HCT116 (cell line): ENCODE data around the gene RAD18.

Source experiments
- CEBPB ChIP-seq: IDR thresholded peaks from 2 replicates; pipeline ENCODE4 v1.6.1; 2012; ENCODE audit warnings: low read depth
- EGR1 ChIP-seq: IDR thresholded peaks from 2 replicates; pipeline ENCODE4 v1.6.1; 2012; ENCODE audit warnings: low read depth
- EZH2phosphoT487 ChIP-seq: fragments of 200-600 bp; IDR thresholded peaks from 2 replicates; pipeline ENCODE4 v1.6.1; 2018; ENCODE audit warnings: antibody characterized with exemption, borderline replicate concordance
- JUND ChIP-seq: IDR thresholded peaks from 2 replicates; pipeline ENCODE4 v1.6.1; 2012
- POLR2A ChIP-seq: IDR thresholded peaks from 2 replicates; pipeline ENCODE4 v1.7.0; 2011; ENCODE audit warnings: borderline replicate concordance; ENCODE audit not compliant: insufficient read depth, insufficient read length; ENCODE audit errors: extremely low read depth
- POLR2AphosphoS5 ChIP-seq: IDR thresholded peaks from 2 replicates; pipeline ENCODE4 v1.6.1; 2011; ENCODE audit warnings: mild to moderate bottlenecking, low read depth, low read length, moderate library complexity
- TCF7L2 ChIP-seq: IDR thresholded peaks from 2 replicates; pipeline ENCODE4 v1.7.0; 2011; ENCODE audit warnings: borderline replicate concordance, inconsistent platforms; ENCODE audit not compliant: insufficient read depth, insufficient read length; ENCODE audit errors: extremely low read depth
- YY1 ChIP-seq: IDR thresholded peaks from 2 replicates; pipeline ENCODE4 v1.6.1; 2011; ENCODE audit warnings: low read length, low read depth, moderate library complexity, mild to moderate bottlenecking; ENCODE audit not compliant: insufficient replicate concordance; ENCODE audit errors: extremely low read depth
- ZNF274 ChIP-seq: fragments of 200-500 bp; sonication (Bioruptor generic); IDR thresholded peaks from 2 replicates; pipeline ENCODE4 v1.6.1; 2014; ENCODE audit warnings: mild to moderate bottlenecking, low read depth, low read length, inconsistent platforms
- TF ChIP-seq, protein P1 (sequence below): IDR thresholded peaks from 2 replicates; pipeline ENCODE4 v1.6.1; 2012
- TF ChIP-seq, protein P2 (sequence below), 3 experiments: fragments of 200-600 bp in 1 of 3; sonication (generic) in 1 of 3; IDR thresholded peaks in 2 of 3; conservative IDR thresholded peaks in 1 of 3; 2 replicates each; pipeline ENCODE4 v1.5.1; 2012 to 2017; ENCODE audit warnings: low read depth in 2 of 3, low read length in 2 of 3, antibody characterized with exemption in 1 of 3, borderline replicate concordance in 1 of 3, control low read depth in 1 of 3, mild to moderate bottlenecking in 1 of 3, mixed read lengths in 1 of 3, mixed run types in 1 of 3, moderate library complexity in 1 of 3; ENCODE audit not compliant: insufficient read depth in 1 of 3
- TF ChIP-seq, protein P3 (sequence below): IDR thresholded peaks from 2 replicates; pipeline ENCODE4 v1.6.1; 2011; ENCODE audit warnings: mild to moderate bottlenecking, low read length, moderate library complexity; ENCODE audit not compliant: insufficient replicate concordance; ENCODE audit errors: extremely low read depth
- TF ChIP-seq, protein P4 (sequence below): IDR thresholded peaks from 2 replicates; pipeline ENCODE4 v1.6.1; 2012; ENCODE audit warnings: low read depth

DNA sequence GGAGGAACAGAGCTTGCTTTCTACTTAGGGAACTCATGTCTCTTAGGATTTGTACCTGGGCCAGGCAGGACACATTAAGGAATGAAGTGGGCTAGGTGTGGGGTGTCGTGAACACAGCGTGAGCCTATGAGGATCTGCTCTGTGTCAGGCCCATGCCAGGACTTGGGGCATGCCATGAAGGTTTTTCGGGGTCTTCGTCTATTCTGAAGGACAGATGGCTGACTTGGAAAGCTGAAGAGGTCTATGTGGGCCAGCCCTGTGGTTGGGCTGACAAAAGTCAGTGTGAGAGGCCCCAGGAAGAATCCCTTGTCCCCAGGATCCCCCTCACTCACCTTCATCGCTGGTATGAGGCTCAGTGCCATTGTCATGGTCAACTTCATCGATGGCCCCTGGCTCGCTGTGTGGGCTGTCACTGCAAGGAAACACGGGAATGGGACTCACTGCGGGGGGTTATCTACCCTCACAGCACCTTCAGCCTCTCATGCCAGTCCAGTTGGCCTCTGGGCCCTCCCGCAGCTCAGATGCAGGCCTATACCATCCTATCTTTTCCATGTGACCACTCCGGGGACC is 46.8 kb upstream of the RAD18 start:
- TF ChIP-seq, protein P1, sequence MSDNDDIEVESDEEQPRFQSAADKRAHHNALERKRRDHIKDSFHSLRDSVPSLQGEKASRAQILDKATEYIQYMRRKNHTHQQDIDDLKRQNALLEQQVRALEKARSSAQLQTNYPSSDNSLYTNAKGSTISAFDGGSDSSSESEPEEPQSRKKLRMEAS = no peak
- TF ChIP-seq EZH2phosphoT487 (no peak), ZNF274 (no peak), YY1 (no peak), EGR1 (no peak), CEBPB (no peak), POLR2AphosphoS5 (no peak), POLR2A (no peak), JUND (no peak), TCF7L2 (no peak)
- TF ChIP-seq, protein P2, sequence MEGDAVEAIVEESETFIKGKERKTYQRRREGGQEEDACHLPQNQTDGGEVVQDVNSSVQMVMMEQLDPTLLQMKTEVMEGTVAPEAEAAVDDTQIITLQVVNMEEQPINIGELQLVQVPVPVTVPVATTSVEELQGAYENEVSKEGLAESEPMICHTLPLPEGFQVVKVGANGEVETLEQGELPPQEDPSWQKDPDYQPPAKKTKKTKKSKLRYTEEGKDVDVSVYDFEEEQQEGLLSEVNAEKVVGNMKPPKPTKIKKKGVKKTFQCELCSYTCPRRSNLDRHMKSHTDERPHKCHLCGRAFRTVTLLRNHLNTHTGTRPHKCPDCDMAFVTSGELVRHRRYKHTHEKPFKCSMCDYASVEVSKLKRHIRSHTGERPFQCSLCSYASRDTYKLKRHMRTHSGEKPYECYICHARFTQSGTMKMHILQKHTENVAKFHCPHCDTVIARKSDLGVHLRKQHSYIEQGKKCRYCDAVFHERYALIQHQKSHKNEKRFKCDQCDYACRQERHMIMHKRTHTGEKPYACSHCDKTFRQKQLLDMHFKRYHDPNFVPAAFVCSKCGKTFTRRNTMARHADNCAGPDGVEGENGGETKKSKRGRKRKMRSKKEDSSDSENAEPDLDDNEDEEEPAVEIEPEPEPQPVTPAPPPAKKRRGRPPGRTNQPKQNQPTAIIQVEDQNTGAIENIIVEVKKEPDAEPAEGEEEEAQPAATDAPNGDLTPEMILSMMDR (IDR thresholded peaks at IDR 0.05 in 2 of 3, conservative IDR thresholded peaks at IDR 0.05 in 1 of 3; ENCODE audit: borderline replicate concordance in 1 of 3, insufficient read depth in 1 of 3, low read depth in 2 of 3, low read length in 2 of 3) = no peak
- TF ChIP-seq, protein P3, sequence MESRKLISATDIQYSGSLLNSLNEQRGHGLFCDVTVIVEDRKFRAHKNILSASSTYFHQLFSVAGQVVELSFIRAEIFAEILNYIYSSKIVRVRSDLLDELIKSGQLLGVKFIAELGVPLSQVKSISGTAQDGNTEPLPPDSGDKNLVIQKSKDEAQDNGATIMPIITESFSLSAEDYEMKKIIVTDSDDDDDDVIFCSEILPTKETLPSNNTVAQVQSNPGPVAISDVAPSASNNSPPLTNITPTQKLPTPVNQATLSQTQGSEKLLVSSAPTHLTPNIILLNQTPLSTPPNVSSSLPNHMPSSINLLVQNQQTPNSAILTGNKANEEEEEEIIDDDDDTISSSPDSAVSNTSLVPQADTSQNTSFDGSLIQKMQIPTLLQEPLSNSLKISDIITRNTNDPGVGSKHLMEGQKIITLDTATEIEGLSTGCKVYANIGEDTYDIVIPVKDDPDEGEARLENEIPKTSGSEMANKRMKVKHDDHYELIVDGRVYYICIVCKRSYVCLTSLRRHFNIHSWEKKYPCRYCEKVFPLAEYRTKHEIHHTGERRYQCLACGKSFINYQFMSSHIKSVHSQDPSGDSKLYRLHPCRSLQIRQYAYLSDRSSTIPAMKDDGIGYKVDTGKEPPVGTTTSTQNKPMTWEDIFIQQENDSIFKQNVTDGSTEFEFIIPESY = no peak
- TF ChIP-seq, protein P4, sequence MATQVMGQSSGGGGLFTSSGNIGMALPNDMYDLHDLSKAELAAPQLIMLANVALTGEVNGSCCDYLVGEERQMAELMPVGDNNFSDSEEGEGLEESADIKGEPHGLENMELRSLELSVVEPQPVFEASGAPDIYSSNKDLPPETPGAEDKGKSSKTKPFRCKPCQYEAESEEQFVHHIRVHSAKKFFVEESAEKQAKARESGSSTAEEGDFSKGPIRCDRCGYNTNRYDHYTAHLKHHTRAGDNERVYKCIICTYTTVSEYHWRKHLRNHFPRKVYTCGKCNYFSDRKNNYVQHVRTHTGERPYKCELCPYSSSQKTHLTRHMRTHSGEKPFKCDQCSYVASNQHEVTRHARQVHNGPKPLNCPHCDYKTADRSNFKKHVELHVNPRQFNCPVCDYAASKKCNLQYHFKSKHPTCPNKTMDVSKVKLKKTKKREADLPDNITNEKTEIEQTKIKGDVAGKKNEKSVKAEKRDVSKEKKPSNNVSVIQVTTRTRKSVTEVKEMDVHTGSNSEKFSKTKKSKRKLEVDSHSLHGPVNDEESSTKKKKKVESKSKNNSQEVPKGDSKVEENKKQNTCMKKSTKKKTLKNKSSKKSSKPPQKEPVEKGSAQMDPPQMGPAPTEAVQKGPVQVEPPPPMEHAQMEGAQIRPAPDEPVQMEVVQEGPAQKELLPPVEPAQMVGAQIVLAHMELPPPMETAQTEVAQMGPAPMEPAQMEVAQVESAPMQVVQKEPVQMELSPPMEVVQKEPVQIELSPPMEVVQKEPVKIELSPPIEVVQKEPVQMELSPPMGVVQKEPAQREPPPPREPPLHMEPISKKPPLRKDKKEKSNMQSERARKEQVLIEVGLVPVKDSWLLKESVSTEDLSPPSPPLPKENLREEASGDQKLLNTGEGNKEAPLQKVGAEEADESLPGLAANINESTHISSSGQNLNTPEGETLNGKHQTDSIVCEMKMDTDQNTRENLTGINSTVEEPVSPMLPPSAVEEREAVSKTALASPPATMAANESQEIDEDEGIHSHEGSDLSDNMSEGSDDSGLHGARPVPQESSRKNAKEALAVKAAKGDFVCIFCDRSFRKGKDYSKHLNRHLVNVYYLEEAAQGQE = no peak
